Coronary artery (tissue), 2 donors: ENCODE results near the gene DYRK2.
"Not testable (repeated sequence)": the region's sequence is repeated elsewhere in the genome, so short reads cannot be mapped to it uniquely, and the experiment has no call there.

Experiments used
- DNase-seq: peaks from one replicate; pipeline ENCODE4 v3.0.0-alpha.2; 2017; ENCODE audit warnings: low spot score
- H3K27ac ChIP-seq, 2 donors: fragments of 200-600 bp; sonication (generic); one replicate each; pipeline ENCODE4 v1.5.1; 2016 to 2019
- H3K4me3 ChIP-seq: fragments of 200-600 bp; sonication (generic); 2 replicates; pipeline ENCODE4 v1.5.1; 2016; ENCODE audit warnings: mild to moderate bottlenecking, moderate library complexity
- TF ChIP-seq, protein P1 (sequence below): fragments of 200-600 bp; sonication (generic); IDR thresholded peaks from one replicate; pipeline ENCODE4 v1.5.1; 2019; ENCODE audit warnings: antibody characterized with exemption

Gene DYRK2

DNA sequence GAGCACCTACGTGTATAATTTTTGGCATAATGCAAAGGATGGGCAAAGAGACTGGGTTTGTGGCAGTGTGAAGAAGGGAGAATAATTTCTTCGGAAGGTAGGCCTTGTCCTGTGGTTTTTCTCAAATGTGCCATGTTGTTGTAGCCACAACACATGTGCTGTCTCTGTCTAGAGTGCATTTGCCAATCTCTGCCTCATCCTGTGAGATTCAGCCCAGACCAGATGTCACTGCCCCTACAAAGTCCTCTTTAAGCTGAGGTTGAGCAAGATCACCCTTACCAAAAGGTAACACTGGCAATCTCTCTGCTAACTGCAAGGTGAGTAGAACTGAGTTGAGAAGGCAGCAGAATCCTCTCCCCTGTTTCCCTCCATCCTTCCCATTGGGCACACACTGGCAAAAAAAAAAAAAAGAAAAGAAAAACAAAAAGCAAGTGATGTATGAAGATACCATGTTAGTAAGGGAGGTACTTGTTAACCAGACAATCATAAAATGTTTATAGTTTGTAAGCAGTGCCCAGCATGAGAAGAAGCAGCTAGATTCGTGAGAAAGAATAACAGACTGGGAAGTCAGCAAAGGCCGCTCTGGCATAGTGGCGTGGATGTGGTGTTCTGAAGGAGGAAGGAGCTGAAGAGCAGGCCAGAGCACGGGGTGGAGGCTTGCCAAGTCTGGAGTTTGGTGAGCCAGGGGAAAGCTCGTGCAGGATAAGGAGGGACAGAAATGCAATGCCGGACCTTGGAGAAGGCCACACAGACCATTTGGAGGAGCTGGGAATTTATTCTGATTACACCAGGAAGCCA lies 18.9 kb downstream of the DYRK2 start:
- no peak for DNase-seq
- H3K4me3 ChIP-seq, result no peak overlapping the region
- peak overlapping the region; percentile 2 to 49 for H3K27ac ChIP-seq
- TF ChIP-seq, protein P1, sequence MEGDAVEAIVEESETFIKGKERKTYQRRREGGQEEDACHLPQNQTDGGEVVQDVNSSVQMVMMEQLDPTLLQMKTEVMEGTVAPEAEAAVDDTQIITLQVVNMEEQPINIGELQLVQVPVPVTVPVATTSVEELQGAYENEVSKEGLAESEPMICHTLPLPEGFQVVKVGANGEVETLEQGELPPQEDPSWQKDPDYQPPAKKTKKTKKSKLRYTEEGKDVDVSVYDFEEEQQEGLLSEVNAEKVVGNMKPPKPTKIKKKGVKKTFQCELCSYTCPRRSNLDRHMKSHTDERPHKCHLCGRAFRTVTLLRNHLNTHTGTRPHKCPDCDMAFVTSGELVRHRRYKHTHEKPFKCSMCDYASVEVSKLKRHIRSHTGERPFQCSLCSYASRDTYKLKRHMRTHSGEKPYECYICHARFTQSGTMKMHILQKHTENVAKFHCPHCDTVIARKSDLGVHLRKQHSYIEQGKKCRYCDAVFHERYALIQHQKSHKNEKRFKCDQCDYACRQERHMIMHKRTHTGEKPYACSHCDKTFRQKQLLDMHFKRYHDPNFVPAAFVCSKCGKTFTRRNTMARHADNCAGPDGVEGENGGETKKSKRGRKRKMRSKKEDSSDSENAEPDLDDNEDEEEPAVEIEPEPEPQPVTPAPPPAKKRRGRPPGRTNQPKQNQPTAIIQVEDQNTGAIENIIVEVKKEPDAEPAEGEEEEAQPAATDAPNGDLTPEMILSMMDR, result no peak

DNA sequence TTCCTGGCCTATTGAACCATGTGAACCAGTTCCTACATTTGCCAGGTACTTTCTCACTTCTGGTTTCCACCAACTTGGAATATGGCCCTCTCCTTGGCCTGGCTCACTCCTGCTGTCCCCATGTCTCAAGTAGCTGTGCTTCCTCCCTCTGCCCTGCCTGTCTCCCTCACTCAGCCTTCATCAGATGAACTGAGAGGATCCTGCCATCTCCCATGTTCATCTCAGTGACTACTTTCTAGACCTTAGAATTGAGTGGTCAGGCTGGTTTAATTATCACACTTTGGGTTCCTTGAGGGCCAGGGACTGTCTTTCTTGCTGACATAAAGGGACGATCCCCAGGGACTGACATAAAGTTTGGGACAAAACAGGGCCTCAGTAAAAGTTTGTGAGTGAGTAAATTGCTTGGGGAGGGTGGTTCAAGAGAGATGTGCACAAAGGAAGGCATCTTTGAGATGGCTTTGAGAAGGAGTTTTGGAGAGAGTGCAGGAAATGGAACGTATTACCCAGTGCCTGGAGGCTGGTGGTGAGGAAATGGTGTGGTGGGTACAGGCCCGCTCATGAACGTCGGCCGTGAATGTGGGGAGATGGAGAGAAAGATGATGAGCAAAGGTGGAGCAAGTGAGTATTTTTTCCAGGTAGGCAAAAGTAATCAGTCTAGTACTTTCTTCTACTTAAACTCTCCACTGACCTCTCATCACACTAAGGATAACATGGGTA lies 20.8 kb downstream of the DYRK2 start:
- H3K27ac ChIP-seq, result no peak overlapping the region
- no peak overlapping the region for H3K4me3 ChIP-seq
- DNase-seq, result no peak
- TF ChIP-seq, protein P1, result no peak

DNA sequence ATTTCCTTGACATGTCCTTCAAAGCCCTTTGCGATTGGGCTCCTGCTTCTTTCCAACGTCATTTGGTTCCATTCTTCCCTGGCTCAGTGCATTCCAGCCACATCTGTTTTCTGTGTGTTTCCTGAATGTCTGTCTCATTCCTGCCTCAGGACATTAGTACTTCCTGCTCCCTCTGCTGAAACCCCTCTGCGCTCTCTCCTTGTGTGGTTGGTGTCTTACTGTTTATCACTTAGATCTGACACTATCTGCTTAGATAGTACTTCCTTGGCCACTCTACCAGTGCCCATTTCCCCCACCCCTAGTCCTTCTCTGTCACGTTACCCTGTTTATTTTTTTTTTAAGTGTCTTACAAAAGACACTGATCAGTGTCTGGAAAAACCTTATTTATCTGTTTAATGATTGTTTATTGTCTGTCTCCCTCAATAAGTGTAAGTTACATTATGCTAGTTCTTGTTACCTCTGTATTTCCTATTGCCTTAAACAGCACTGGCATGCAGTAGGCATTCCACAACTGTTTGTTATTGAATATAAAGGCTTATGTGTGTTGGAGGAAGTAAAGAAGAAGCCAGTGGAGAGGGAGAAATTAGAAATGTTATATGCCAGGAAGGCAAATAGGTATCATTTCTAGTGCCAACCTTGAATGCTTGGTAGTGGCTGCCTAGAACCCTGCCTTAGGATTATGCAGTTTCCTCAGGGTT lies 21.5 kb downstream of the DYRK2 start:
- TF ChIP-seq, protein P1, result no peak
- no peak for DNase-seq
- no peak overlapping the region for H3K4me3 ChIP-seq
- H3K27ac ChIP-seq, result no peak overlapping the region

DNA sequence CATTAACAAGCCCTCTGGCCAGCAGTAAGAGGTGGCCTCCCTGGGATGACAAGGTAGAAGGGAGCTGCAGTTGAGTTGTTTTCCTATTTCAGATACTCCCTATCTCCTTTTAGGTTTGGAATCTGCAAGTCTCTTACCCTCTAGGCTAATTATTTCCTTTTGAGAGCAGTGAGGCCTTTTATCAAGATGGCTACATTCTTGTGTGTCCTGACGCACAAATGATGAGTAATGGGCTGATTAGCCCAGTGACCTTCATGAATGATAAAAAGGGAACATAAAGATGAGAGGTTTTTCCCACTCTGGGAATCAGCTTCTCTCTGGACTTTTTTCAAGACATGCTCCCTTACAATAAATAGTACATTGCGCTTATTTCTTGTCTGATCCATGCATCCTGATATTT lies 22.9 kb downstream of the DYRK2 start:
- Histone ChIP-seq H3K27ac (no peak overlapping the region), H3K4me3 (no peak overlapping the region)
- no peak for DNase-seq
- TF ChIP-seq, protein P1, result no peak

DNA sequence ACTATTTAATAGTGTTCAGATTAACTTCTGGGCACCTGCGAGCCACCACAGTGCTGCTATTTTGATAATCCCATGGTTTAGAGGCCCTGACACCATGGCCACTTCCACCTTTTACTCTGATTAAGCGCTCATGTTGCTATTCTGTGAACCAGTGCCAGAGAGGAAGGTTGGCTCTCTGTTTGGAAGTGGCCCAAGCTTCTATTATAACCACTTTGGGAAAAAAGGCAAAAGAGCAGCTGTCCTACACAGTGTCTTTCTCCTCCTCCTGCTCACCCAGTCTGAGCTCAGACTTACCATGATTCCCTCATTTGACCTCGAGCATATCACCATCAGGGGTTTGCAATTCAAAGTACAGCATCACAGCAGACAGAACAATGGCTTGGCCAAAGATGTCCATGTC lies 23.3 kb downstream of the DYRK2 start:
- Histone ChIP-seq H3K4me3 (no peak overlapping the region), H3K27ac (no peak overlapping the region)
- no peak for DNase-seq
- TF ChIP-seq, protein P1, result no peak

DNA sequence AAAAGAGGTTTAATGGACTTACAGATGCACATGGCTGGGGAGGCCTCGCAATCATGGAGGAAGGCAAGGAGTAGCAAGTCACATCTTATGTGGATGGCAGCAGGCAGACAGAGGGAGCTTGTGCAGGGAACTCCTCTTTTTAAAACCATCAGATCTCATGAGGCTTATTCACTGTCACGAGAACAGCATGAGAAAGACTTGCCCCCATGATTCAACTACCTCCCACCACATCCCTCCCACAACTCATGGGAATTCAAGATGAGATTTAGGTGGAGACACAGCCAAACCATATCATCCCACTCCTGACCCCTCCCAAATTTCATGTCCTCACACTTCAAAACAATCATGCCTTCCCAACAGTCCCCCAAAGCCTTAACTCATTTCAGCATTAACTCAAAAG lies 24.0 kb downstream of the DYRK2 start:
- not testable (repeated sequence) for H3K4me3 ChIP-seq, DNase-seq, H3K27ac ChIP-seq

DNA sequence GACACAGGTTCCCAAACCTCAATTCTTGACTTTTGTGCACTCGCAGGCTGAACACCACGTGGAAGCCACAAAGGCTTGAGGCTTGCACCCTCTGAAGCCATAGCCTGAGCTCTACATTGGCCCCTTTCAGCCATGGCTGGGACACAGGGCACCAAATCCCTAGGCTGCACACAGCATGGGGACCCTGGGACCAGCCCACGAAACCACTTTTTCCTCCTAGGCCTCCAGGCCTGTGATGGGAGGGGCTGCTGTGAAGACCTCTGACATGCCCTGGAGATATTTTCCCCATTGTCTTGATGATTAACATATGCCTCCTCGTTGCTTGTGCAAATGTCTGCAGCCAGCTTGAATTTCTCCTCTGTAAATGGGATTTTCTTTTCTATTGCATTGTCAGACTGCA lies 25.0 kb downstream of the DYRK2 start:
- H3K4me3 ChIP-seq, DNase-seq, H3K27ac ChIP-seq: not testable (repeated sequence)

DNA sequence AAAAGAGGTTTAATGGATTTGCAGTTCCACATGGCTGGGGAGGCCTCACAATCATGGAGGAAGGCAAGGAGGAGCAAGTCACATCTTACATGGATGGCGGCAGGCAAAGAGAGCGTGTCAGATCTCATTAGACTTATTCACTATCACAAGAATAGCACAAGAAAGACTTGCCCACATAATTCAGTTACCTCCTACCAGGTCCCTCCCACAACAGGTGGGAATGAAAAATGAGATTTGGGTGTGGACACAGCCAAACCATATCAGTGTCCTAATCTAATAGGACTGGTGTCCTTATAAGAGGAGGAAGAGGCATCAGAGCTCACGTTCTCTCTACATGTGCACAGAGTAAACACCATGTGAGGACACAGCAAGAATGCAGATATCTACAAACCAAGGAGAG lies 25.9 kb downstream of the DYRK2 start:
- no peak for DNase-seq
- no peak overlapping the region for H3K27ac ChIP-seq
- no peak overlapping the region for H3K4me3 ChIP-seq
- TF ChIP-seq, protein P1, result no peak
